ENCODE data around the gene SDS.

- TF ChIP-seq CTCF (IDR thresholded peaks at IDR 0.05) = no peak
- no peak for TF ChIP-seq POLR2A (IDR thresholded peaks at IDR 0.05)
- TF ChIP-seq EP300 (IDR thresholded peaks at IDR 0.05) = no peak
Observed at GRCh38 chr12:113391145-113391544, 12.5 kb downstream of the SDS start.
